GM19463 (cell line): ENCODE data around the gene MSX1.

Experiments used
- ATAC-seq: cut with Tn5 transposase; IDR thresholded peaks from one replicate; pipeline ENCODE4 v1.9.1; 2021; ENCODE audit warnings: mild to moderate bottlenecking, moderate library complexity; ENCODE audit not compliant: unreplicated experiment

Gene MSX1

DNA sequence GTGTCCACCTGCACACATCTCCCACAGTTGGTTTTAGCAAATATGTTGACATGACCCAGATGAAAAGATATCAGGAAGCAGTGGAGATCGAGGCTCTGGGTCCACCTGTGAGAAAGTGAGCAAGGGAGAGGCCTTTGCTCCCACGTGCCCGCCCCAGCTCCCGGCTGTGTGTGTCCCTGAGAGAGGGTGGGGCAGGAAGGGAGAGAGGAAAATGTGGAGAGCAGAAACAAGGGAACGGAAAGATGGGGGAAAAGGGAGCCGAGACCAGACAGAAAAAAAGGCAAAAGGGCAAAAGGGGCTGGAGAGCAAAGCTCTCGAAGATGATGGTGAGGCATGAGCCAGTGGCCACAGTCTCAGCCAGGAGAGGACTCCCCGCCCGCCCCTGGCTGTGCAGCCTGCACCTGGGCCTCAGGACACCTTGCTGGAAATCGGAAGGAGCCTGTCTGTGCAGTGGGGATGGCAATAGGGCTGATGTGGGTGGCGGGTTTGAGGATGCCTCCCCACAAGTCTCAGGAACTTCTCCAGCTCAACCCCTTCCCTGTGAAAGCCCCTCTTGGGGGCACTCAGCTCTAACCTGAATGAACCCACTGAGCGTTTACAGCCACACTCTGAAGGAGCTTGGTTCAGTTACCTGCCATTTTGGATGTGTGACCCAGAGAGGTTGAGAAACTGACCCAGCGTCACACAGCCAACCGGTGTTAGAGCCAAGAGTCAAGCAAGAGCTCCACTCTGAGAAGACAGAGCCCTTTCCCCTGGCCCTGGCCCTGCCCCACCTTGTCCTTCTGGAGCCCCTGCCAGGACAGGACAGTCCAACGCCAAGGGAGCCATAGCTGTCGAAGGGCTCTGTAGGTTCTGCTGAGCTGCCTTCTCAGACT is 20.3 kb upstream of the MSX1 start:
- no peak for ATAC-seq

DNA sequence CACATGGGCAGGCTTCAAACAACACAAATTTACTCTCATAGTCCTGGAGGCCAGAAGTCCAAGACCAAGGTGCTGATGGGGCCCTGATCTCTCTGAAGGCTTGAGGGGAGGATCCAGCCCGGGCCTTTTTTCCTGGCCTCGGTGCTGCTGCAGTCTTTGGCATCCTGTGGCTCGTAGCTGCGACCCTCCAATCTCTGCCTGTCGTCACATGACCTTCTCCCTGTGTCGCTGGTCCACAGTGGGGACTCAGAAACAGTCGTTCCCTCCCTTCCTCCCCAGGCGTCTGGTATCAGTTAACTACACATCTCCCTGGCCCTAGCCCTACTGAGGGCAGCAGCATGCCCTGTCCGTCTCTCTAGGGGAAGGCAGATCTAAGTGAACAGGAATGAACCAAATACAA is 19.1 kb upstream of the MSX1 start:
- no peak for ATAC-seq

DNA sequence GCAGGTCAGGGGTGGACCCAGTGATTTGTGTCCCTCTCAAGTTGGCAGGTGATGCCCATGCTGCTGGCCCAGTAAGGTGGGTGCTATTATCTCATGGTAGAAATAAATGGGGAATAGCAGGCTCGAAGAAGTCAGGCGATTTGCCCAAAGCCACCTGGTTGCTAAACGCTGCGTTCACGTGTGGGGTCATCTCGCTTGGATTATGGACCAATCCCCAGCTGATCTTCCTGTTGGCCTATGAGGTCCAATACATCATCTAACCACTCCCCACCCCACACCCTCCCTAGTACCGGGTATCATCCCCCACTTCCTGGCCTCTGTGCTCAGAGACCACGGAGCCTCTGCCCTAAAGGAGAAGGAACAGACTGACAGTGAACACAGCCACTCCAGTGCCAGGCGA is 18.3 kb upstream of the MSX1 start:
- no peak for ATAC-seq

DNA sequence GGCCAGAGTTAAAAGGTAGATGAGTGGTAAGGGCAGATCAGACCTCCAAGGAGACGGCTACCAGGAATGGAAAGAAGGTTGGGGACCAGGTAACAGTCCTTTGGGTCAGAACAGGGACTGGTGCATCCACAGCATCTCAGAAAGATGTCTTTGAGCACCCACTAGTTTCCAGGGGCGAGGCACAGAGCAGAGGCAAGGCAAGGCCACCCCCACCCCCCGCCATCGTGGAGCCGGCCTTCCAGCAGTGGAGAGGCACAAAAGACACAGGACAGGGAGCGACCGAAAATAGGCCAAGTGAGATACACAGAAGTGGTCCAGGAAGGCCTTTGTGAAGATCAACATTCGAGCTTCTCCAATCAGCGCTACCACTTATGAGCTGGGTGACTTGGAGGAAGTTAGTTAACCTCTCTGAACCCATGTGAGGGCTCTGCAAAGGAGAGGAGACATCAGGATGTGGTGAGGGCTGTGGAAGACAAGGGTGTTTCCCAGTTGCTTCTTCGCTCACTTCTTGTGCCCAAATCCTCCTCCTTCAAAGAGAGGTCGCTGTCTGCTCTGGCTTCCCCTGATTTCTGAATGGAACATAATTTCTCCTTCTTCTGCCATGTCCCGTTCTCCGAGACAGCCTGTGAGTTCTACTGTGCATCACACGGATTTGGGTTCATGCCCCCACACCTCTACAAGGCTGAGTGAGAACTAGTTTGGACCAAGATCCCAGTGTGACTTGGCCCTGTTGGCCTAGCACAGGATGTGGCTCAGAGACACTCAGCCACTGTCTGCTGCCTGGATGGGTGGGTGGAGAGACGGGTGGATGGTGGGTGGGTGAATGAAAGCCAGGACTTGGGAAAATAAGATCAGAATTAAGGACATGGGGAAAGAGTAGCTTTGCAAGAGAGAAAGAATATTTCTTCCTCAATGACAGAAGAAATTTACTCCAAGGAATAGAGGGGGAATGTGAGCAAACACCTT is 16.7 kb upstream of the MSX1 start:
- ATAC-seq, result no peak

DNA sequence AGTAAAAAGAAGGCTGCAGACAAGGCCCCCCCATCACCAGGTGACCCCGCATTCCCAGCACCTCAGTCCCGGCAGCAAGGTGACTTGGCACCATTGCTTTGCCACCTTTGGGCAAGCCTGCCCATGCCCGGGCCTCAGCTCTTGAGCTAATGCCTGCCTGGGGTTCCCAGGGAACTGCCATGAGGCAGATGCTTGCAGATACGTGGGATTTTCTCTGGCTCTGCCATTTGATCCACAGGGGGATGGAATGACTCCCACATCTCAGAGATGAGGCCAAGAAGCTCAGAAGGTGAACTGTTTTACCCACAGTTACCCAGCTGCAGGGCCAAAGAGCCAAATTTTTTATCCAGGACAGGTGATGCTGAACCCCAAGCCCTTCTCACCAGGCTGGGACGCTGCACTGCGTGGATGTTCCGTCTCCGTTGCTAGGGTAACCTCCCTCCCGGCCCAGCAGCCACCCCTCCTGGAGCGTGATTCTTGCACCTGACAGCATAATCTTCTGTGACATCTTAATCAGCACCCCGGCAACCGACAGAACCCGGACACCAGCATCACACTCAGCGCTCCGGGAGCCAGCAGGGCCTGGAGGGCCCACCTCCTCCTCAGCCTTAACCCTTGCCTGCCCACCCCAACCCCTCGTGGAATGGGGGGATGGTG is 15.7 kb upstream of the MSX1 start:
- no peak for ATAC-seq

DNA sequence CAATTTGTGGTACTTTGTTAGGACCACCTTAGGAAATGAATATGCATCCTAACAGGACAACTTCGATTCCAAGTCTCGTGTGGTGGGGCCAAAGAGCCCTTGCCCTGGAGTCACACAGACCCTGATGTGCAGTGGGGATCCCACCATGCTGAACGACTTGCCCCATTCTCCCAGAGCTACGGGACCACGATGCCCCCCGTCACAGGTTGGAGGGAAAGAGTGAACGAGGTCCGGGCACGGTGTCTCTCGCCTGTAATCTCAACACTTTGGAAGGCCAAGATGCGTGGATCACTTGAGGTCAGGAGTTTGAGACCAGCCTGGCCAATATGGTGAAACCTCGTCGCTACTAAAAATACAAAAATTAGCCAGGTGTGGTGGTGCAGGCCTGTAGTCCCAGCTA is 14.4 kb upstream of the MSX1 start:
- ATAC-seq, result no peak

DNA sequence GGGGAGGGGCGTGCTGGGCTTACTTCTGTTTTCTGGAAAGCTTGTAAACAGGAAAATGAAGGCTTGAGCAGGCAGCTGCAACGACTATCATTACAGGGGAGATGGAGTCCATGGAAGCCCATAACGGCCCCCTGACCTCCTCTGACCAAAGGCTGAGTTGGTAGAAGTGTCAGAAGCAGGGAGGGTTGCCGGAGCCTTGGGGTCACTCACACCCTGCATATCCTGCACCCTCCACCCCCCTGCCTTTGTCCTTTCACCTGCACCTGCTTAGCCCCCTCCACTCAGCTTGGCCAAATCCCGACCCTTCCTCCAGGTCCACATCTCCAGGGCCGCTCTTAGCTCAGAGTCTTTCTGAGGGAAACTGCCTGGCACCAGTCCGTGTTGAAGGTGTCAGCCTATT is 12.5 kb upstream of the MSX1 start:
- ATAC-seq, result no peak

DNA sequence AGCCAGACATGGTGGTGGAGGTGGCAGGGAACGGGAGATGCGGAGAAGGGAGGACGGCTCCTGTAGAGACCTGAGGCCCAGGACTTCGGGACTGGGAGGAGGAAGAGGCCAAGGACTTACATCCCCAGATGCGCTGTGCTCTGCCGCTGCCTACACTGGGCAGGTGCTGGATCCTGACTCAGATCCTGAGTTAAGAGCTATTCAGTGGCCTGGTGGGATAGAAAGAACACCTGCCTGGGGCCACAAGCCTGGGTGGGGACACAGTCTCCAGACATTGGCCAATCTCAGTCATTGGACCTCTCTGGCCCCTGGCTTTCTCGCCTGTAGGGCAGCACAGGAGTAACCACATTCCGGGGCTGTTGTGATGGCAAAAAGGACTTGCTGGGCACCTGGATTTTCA is 10.9 kb upstream of the MSX1 start:
- no peak for ATAC-seq

DNA sequence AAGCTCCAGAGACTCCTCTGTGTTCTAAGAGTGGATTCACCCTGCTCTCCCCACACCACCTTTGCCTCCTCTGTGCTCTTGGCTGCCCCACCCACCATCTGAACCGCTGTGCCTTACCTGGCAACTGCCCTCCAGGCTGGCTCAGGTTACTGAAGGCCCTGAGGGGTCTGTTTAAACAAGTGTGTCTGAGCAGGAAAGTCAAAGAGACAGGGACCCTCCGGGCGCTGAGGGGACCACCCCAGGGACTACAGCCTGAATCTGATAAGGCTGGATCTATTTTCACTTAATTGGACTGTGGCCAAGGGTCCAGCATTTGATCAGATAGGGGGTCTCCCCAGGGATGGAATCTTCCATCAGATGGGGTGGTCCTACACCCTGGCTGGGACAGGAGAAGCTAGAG is 10.4 kb upstream of the MSX1 start:
- ATAC-seq, result no peak

DNA sequence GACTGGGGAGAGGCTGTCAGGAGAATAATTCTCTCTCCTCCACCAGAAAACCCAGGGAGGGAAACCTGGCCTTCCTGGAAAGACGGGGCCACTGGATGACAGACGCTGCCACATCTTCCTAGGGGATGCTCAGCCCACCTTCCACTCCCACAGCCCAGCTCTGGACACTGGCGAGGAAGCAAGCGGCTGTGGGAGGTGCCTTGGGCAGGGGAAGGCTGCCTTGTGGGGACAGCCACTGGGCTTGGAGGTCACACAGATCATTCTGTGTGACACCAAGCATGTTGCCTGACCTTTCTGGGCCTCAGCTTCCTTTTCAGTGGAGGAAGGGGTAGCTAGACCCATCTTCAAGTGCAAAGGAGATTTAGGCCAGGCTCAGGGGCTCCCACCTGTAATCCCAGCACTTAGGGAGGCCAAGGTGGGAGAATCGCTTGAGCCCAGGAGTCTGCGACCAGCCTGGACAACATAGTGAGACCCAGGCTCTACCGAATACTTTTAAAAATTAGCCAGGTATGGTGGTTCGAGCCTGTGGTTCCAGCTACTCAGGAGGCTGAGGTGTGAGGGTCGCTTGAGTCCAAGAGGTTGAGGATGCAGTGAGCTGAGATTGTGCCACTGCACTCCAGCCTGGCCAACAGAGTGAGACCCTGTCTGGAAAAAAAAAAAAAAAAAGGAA is 9.8 kb upstream of the MSX1 start:
- no peak for ATAC-seq

DNA sequence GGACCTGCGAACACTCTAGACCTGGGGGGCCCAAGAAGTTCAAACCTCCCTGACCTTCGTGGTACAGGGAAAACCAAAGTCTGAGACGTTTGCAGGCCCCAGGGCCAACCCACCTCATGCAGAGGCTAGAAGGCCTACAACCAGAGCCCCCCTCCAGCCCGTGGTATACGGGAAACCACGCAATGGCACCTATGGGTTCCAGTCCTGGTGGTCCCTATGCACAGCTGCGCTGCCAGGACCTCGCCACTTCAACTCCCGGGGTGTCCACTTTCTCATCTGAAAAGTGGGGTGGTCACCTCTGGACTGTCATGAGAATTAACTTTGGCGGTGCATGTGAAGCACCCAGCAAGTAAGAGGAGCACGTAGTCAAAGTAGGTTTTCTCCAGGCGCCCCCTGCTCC is 8.4 kb upstream of the MSX1 start:
- no peak for ATAC-seq

DNA sequence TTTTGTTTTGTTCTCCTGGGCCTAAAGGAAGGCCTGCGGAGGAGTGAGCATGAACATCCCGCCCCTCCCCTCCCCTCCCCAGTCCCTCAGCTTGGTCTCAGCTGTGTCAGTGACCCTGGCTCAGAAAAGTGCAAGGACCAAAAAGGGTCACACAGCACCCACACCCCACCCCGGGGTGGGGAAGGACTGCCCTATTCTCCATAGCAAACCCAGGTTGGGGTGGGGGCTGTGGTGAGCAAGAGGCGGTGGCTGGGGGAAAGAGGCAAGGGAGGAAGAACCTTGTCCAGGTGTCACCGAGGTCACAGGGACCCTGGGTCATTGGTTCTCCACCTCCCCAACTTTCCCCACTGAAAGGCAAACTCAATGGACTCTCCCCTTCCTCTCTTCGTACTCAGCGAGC is 7.6 kb upstream of the MSX1 start:
- no peak for ATAC-seq

DNA sequence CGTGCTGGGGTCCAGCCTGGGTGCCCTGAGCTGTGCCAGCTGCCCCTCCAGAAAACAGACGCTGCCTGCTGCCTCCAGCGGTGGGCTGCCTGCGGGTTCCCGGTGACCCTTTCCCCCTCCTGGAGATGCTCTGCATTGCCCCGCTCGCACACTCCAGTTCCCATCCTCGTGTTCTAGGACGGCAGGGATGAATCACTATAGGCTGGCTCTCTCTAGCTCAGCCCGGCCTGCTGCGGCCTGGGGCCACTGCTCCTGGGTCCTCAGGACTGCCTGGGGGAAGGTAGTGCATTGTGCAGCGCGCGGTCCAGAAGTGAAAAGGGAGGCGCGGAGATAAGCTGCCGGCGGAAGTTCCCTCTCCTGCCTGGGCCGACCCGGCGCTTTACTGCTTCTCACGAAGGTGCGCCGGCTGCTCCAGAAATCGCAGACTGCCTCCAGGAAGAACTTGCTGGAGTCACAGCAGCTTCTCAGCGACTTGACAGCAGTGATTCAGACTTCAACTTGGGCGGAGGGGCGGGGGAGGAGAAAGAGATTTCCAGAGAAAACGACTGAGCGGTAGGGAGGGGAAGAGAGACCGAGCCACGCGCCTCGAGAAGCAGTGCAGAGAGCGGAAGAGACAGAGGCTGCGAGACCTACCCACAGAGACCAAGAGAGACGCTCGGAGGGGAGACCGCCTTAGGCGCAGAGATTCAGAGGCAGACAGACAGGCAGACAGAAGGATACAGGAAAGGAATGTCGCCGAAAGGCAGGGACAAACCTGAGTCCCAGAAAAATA is 6.7 kb upstream of the MSX1 start:
- peak; percentile 63 for ATAC-seq

DNA sequence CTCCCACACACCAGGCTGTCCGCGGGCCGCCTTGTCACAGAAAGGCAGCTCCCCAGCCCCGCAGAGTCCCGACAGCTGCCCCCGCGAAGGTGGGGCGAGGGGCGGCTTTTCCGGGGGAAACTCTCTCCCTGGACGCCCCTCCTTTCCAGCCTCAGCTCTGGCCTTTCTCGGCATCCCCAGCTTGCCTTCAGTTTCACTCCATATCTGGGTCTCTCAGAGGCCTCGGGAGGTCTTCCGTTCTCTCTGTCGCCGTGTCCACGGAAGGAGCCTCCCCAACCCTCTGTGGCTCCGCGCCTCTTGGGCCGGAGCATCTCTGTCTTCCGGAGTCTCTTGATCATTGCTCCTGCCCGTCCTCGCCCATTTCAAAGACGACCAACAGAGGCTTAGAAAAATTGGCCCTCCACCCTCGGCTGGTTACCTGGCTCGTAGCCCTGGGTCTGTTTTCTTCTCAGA is 6.1 kb upstream of the MSX1 start:
- peak; percentile 29 for ATAC-seq

DNA sequence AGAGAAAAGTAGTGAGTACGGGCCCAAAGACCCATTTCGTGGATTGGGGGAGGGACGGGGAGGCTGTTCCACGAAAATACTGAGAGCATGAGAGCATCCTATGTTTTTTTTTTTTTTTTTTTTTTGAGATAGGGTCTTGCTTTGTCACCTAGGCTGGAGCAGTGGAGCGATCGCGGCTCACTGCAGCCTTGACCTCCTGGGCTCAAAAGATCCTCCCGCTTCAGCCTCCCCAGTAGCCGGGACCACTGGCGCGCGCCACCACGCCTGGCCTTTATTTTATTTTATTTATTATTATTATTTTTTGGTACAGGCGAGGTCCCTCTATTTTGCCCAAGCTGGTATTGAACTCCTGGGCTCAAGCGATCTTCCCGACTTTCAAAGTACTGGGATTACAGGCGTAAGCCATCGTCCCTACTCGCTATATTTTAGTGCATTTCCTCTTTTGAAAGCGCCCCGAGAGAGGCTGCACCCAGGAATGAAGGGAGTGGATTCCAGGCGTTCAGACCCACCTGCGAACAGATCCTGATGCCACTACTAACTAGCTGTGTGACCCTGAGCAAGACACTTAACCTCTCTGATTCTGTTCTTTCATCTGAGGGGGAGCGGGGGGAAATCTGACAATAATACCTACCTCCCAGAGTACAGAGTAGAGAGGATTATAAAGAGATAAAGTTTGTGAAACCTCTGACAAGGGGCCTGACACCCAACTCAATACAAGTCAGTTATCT is 5.4 kb upstream of the MSX1 start:
- ATAC-seq, result no peak

DNA sequence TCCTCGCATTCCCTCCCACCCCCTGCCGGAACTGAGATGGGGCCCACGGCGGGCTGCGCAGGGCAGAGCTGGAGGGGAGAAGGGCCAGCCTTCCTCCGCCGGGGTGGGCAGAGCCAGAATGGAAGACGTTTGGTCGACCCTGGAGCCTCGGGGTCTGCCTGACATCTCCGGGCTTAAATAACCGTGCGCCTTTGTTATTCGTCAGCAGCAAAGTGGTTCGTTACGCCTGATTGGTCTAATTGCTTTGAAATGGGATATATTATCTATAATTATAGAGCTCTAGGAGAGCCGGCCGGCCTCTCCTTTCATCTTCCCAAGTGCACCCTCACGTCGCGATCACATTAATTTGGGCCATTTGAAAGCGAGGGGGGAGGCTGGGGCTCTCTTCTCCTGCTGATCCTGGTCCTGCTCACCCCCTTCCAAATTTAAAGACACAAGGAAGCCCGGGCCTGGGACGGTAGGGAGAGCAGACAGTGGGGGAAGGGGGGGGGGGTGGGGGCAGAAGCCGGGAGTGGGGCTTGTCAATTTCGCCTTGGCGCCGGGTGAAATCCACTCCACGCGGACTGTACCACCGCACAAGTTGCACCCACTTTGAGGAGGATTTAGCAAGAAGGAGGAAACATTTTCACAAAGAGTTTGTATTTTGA is 4.7 kb upstream of the MSX1 start:
- ATAC-seq, result no peak

DNA sequence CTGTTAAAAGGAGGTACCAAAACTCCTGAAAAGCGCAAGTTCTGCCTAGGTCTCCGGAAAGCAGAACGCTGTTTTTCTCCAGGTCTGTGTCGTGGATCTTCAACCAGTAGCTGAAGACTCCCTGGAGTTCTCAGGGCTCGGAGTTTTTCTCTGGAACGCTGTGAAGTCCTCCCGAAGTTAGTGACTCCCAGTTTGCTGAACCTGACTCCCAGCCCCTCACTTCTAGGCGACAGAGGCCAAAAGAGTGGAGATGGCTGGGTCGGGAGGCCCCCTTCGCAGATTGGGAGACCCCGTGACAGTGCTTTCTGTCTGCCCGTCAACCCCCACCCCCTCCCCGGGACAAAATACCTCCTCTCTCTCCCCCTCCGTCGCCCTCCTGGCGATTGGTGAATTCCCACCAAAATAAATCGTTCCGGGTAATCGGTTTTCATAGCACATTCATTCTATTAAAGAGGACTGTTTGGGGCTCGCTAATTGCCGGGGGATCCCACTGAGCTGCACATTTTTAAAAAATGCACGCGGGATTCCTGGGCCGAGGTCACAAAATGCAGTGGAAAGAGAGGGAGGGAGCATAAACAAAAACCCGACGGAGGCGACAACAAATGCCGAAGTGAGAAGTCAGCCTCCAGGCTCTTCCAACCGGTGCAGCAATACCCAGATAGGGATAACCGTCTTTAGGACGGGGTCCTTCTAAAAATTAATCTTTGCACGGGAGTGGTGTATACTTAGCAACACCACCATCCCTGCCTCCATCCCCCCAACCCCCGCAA is 4.0 kb upstream of the MSX1 start:
- no peak for ATAC-seq
